GM19099 (cell line): ENCODE results near the gene MSI2.

Experiments
- POLR2A ChIP-seq: IDR thresholded peaks from 3 replicates; pipeline ENCODE4 v1.6.1; 2011; ENCODE audit warnings: low read depth; ENCODE audit not compliant: insufficient read length; ENCODE audit errors: extremely low read depth

MSI2 gene

GRCh38 chr17:57438066-57438731 lies 181.9 kb downstream of the MSI2 start:
- TF ChIP-seq POLR2A = no peak

GRCh38 chr17:57439651-57440050 lies 183.3 kb downstream of the MSI2 start:
- TF ChIP-seq POLR2A = no peak

- no peak for TF ChIP-seq POLR2A
These were observed 184.4 kb downstream of the MSI2 start for GRCh38 chr17:57440522-57441269.

GRCh38 chr17:57441270-57441600 lies 184.9 kb downstream of the MSI2 start:
- TF ChIP-seq POLR2A = no peak

DNA sequence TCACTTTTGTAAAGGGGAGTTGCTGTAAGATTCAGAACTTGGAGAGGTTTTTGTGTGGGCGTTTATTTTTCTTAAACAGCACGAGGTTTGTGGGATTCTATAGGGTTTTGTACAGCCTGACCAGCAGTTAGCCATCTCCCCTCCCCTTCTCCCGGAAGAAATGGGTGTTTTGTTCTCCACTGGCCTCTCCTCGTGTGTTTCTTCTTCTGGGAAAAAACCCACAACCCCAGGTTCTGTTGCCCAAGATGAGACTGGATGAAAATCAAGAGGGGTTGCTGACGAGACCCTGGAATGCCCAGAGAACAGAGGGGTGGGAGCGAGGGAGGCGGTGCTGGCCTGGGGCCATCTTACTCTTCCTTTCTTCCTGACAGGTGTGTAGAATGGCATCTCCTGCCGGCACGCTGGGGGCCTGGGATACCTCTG lies 186.1 kb downstream of the MSI2 start:
- no peak for TF ChIP-seq POLR2A

DNA sequence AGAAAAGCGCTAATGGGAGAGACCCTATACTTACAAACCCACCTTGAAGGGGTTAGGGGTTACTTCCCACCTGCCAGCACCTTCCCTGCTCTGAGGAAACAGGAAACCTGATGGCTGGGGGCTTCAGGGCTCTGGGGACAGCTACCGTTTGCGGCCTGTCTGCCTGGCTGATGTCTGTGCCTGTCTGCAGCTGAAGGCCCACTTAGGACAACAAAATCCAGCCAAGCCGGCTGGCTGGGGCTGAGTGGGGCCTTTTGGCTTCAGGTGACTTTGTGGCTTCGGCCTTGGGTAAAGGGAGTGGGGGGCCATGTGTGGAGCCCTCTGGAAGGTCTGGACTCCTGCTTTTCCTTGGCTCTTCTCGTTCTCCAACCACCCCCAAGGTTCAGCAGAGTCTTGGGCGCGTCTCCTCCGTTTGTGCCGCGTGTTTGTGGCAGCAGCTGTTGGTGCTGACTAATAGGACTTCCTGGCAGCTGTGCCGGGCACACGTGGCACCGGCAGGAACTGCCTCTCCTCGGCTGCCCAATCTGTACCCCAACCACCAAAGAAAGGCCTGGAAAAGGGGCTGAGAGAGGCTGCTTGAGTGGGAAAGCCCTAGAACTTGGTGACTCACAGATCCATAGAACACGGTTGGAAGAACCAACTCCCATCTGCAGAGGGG lies 186.7 kb downstream of the MSI2 start:
- TF ChIP-seq POLR2A = no peak

DNA sequence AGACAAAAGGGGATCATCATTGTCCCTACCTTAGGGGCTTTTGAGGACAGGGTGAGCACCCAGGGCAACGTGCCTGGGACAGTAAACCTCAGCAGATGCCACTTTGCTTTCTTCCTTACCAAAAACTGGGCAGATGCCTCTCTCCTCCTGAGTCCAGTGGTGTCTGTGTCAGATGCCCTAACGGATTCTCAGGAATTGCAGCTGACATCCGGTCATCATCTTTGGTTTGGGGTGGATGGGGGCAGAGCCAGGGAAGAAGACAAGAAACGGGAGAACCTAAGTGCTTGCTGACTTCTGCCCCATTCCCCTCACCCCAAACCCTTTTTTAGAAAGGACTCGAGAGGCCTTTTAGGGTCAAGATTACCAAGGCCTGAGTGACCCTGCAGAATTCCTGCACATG lies 187.5 kb downstream of the MSI2 start:
- no peak for TF ChIP-seq POLR2A

DNA sequence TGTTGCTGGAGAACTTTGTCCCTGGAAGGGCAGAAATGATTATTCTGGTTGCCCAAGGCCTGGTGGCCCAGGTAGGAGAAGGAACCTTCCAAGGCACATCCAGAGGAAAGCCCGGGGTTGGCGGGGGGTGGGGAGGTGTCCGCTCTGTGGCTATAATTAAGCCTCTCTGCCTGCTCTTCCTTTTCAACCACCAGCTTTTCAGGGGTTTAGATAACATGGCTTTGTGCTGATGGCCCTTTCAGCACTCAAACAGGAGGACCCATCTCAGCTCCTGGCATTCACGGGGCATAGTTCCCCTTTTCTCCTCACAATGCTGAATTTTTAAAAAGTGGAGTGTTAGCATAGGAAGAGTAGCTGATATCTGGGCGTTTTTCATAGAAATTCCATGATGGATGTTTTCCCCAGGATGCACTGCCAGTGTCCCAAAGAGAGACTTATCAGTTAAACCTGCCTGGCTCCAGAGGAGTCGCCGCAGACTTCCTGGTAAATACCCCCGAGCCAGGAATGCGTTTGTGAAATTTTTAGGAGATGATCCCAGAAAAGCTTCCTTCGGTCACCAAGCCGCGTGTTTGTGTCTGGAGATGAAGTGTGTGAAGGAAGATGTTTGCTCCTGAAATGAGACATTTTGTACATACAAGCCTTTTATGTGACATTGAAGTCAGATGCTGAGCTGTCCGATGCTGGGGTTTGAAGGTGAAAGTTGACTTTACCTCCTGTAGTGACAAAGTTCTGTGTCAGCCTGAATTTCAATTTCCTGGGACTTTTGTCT lies 188.5 kb downstream of the MSI2 start:
- no peak for TF ChIP-seq POLR2A

- TF ChIP-seq POLR2A = no peak
These were observed 189.6 kb downstream of the MSI2 start for GRCh38 chr17:57445772-57446472.

DNA sequence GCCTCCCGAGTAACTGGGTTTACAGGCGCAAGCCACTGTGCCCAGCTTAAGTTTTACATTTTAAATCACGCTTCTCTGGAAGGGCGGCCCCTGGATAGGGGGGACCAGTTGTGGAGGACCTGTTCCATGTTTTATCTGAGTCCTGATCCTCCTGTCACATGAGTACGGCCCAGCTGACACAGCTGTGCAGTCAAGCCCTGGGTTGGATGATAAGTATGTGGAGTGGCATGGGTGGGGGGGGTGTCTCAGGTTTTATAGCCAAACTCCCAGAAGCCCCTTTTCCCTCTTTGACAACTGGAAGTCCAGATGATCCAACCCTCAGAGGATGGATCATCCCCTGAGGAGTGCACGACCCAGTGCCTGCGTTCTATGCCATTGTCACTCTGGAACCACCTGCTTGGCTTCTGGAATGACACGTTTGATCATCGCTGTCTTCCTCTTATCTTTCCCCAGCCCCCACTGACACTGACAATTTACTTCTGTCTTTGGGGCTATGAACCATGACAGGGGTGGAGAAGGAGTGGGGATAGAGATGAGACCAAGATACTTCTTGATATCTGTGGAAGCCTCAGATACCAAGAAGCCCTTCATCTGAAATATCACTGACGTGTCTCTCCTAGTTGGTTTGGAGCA lies 191.2 kb downstream of the MSI2 start:
- no peak for TF ChIP-seq POLR2A

- TF ChIP-seq POLR2A = no peak
These were observed 191.9 kb downstream of the MSI2 start for GRCh38 chr17:57447990-57448758.

GRCh38 chr17:57448759-57449283 lies 192.5 kb downstream of the MSI2 start:
- TF ChIP-seq POLR2A = no peak

DNA sequence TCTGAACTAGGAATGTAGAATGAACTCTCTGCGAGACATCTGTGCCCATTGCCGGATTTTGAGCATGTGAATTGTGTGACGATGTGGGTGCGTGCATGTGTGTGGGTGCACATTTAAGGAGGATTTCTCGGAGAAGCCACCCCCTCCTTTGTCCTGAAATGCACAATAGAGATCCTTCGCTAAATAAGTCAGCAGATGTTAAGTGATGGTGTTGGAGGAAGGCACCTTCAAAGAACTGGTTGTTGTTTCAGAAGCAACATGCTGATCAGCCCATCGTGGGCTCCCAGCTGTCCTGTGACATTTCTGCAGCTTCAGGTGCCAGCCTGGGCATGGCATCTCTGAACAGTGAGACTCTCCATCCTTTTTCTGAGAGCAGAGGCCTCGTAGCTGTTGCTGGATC lies 194.9 kb downstream of the MSI2 start:
- no peak for TF ChIP-seq POLR2A

DNA sequence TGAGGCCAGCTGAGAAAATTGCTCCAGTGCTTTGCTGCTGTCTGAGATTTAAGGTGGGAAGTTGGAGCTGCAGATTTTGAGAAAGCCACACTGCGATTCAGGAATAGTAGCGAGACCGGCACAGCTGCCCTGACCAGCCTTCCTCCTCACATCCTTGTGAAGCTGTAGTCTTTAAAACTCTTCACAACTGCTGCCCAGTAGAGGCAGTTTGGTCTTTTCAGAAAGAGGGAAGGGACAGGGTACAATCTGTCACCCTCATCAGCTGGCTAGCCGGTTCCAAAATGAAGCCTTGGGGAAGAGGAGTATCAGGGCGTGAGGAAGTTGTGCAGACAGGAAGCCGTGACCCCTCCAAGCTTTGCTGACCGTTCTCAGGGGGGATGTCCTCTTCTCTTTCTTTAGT lies 195.3 kb downstream of the MSI2 start:
- TF ChIP-seq POLR2A = no peak

DNA sequence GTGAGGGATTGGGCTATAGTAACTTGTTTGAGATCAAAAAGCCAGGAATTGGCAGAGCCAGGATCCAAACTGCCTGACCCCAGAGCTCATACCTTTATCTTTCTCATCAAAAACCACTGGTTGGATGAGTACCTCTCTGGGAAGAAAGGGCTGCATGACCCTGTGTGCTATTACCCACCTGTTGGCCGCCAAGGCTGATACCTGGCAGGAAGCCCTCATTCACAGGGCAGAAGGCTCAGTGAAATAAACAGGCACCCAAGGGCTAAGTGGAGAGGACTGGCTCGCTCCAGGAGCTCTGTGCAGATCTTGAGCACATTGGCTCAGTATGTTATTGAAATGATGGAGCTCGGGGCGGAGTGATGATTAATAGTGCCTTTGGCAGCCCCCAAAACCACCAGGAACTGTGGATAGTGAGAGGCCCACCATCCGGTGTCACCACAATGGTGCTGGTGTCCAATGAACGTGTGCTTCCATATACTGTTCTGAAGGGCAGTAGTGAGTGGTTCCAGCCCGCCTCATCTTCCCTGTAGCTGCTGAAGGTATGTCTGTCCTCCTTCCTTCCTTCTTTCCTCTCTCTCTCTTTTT lies 197.6 kb downstream of the MSI2 start:
- TF ChIP-seq POLR2A = no peak
